SK-N-MC (cell line): ENCODE data around the gene SLC30A7.

Source experiments
- EZH2 ChIP-seq: fragments of 200-600 bp; sonication (generic); IDR thresholded peaks from one replicate; pipeline ENCODE4 v1.6.1; 2017; ENCODE audit warnings: antibody characterized with exemption
- FOXP2 ChIP-seq: optimal IDR thresholded peaks from 2 replicates; pipeline ENCODE3; 2011; ENCODE audit warnings: mild to moderate bottlenecking, moderate library complexity; ENCODE audit not compliant: insufficient read depth; ENCODE audit errors: extremely low read length, control extremely low read depth
- POLR2AphosphoS5 ChIP-seq: IDR thresholded peaks from 2 replicates; pipeline ENCODE4 v1.6.1; 2012; ENCODE audit warnings: mild to moderate bottlenecking, low read depth, low read length, borderline replicate concordance

DNA sequence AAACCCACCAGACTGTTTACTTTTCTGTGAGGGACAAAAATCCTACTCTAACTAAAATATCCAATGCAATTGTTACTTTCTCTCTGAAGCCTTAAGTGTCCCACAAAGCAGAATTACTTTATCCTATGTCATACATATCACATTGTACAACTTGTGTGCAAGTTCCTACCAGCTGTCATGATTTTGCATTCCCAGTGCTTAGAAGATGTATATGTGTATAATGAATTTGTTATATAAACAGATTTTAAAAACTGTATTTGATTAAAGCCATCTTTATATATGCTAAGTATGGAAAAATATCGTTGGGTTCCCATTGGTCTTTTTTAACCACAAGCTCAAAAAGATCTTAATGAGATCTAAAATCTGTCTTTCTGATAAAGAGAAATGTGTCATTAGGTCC is 72.7 kb downstream of the SLC30A7 start:
- TF ChIP-seq EZH2 (no peak), POLR2AphosphoS5 (no peak), FOXP2 (no peak)
